PC-9 (cell line): ENCODE results near the gene SH3RF3.

Experiments used
- CTCF ChIP-seq: fragments of 200-600 bp; sonication (generic); conservative IDR thresholded peaks from 2 replicates; pipeline ENCODE4 v1.6.1; 2017; ENCODE audit warnings: mixed run types, antibody characterized with exemption, mild to moderate bottlenecking, moderate library complexity
- EZH2 ChIP-seq: fragments of 200-600 bp; sonication (generic); IDR thresholded peaks from 2 replicates; pipeline ENCODE4 v1.8.0; 2017; ENCODE audit warnings: antibody characterized with exemption, low read depth

- no peak for TF ChIP-seq CTCF
- TF ChIP-seq EZH2, result no peak
Measured at GRCh38 chr2:109422071-109422757, 293.2 kb downstream of the SH3RF3 start.
